SK-N-SH (cell line): ENCODE measurements around the gene COL12A1. TPM values are rescaled to one million over a fixed set of nuclear protein-coding genes. Genes with fewer than 3 reads are reported as not detected.

Source experiments
- CTCF ChIA-PET: fragments of 300-600, 350-600 bp; formaldehyde crosslinking; extraction: SDS; loops from one replicate; lab custom pipeline; 2021; lab: Yijun Ruan, JAX
- POLR2A ChIA-PET: fragments of 350-600 bp; sonication (Branson Sonifier 250); formaldehyde crosslinking; extraction: SDS; loops from one replicate; lab custom pipeline; 2020; ENCODE audit warnings: antibody characterized with exemption, inconsistent platforms; lab: Yijun Ruan, JAX
- DNase-seq: peaks from one replicate; pipeline ENCODE4 v3.0.0; 2012
- H2AFZ ChIP-seq: fragments of 200-600 bp; sonication (generic); 2 replicates; pipeline ENCODE4 v1.8.1; 2016; ENCODE audit warnings: antibody characterized with exemption, mild to moderate bottlenecking, low read depth
- H3F3A ChIP-seq: fragments of 200-600 bp; sonication (generic); replicated peaks from 2 replicates; pipeline ENCODE3; 2016; ENCODE audit warnings: antibody characterized with exemption, mild to moderate bottlenecking; ENCODE audit not compliant: insufficient read depth
- H3K27ac ChIP-seq, 2 experiments: fragments of 200-500 bp in 1 of 2; fragments of 200-600 bp in 1 of 2; sonication (Bioruptor generic) in 1 of 2; sonication (generic), shearing (Covaris generic) in 1 of 2; 2 replicates each; pipeline versions ENCODE4 v1.5.1 to v1.6.1; 2014 to 2016; ENCODE audit warnings: low read depth in 2 of 2, inconsistent platforms in 1 of 2, low read length in 1 of 2, mild to moderate bottlenecking in 1 of 2, mixed read lengths in 1 of 2
- H3K27me3 ChIP-seq: fragments of 200-600 bp; sonication (generic), shearing (Covaris generic); 2 replicates; pipeline ENCODE4 v1.6.1; 2016; ENCODE audit warnings: mixed run types; ENCODE audit not compliant: insufficient read depth
- H3K36me3 ChIP-seq, 2 experiments: fragments of 200-500 bp in 1 of 2; fragments of 200-600 bp in 1 of 2; sonication (Bioruptor generic) in 1 of 2; sonication (generic) in 1 of 2; replicated peaks in 1 of 2; 2 replicates each; pipeline versions ENCODE3 to v1.5.1; 2014 to 2016; ENCODE audit warnings: low read length in 1 of 2, mild to moderate bottlenecking in 1 of 2; ENCODE audit not compliant: insufficient read depth in 2 of 2, control insufficient read depth in 1 of 2
- H3K4me1 ChIP-seq, 2 experiments: fragments of 200-500 bp in 1 of 2; fragments of 200-600 bp in 1 of 2; sonication (Bioruptor generic) in 1 of 2; sonication (generic), shearing (Covaris generic) in 1 of 2; 2 replicates each; pipeline versions ENCODE4 v1.5.1 to v1.6.1; 2014 to 2016; ENCODE audit warnings: low read depth in 1 of 2, low read length in 1 of 2, mixed run types in 1 of 2; ENCODE audit not compliant: insufficient read depth in 2 of 2, control insufficient read depth in 1 of 2
- H3K4me2 ChIP-seq: fragments of 200-600 bp; sonication (generic), shearing (Covaris generic); 2 replicates; pipeline ENCODE4 v1.6.1; 2017; ENCODE audit warnings: mixed run types
- H3K4me3 ChIP-seq, 2 experiments: fragments of 200-500 bp in 1 of 2; fragments of 200-600 bp in 1 of 2; sonication (Bioruptor generic) in 1 of 2; sonication (generic), shearing (Covaris generic) in 1 of 2; 2 replicates each; pipeline versions ENCODE4 v1.5.1 to v1.8.1; 2014 to 2016; ENCODE audit warnings: low read depth in 2 of 2, inconsistent platforms in 1 of 2, low read length in 1 of 2, mild to moderate bottlenecking in 1 of 2, mixed read lengths in 1 of 2, moderate library complexity in 1 of 2
- H3K79me2 ChIP-seq: fragments of 200-600 bp; sonication (generic); 2 replicates; pipeline ENCODE4 v1.8.1; 2017; ENCODE audit warnings: mild to moderate bottlenecking; ENCODE audit not compliant: insufficient read depth
- H3K9ac ChIP-seq: fragments of 200-600 bp; sonication (generic); 2 replicates; pipeline ENCODE4 v1.6.1; 2017; ENCODE audit warnings: mixed run types
- H3K9me2 ChIP-seq: fragments of 200-600 bp; sonication (generic); 2 replicates; pipeline ENCODE4 v1.6.1; 2017; ENCODE audit warnings: mixed run types
- H3K9me3 ChIP-seq: fragments of 200-600 bp; sonication (generic); 2 replicates; pipeline ENCODE4 v1.6.1; 2017; ENCODE audit warnings: mixed run types, mild to moderate bottlenecking, moderate library complexity
- H4K20me1 ChIP-seq: fragments of 200-600 bp; sonication (generic); 2 replicates; pipeline ENCODE4 v1.6.1; 2017; ENCODE audit warnings: mild to moderate bottlenecking, mixed run types; ENCODE audit not compliant: insufficient read depth
- CTCF ChIP-seq: fragments of 200-600 bp; sonication (generic); IDR thresholded peaks from 2 replicates; pipeline ENCODE4 v1.6.1; 2017; ENCODE audit warnings: antibody characterized with exemption, mild to moderate bottlenecking, moderate library complexity
- EP300 ChIP-seq, 2 experiments: IDR thresholded peaks; 2 replicates each; pipeline versions ENCODE4 v1.4.0 to v1.6.1; 2012; ENCODE audit warnings: borderline replicate concordance in 1 of 2, low read depth in 1 of 2, low read length in 1 of 2
- EZH2phosphoT487 ChIP-seq: fragments of 200-600 bp; sonication (generic); IDR thresholded peaks from 2 replicates; pipeline ENCODE4 v1.6.1; 2017; ENCODE audit warnings: low read depth, mixed run types, mild to moderate bottlenecking, antibody characterized with exemption, moderate library complexity, borderline replicate concordance
- FOSL2 ChIP-seq: IDR thresholded peaks from 2 replicates; pipeline ENCODE4 v1.4.0; 2012; ENCODE audit warnings: low read depth, mild to moderate bottlenecking, moderate library complexity, borderline replicate concordance
- GABPA ChIP-seq: IDR thresholded peaks from 2 replicates; pipeline ENCODE4 v1.4.0; 2012; ENCODE audit warnings: low read depth, mild to moderate bottlenecking
- IRF3 ChIP-seq: fragments of 150-350 bp; IDR thresholded peaks from 2 replicates; pipeline ENCODE4 v1.6.1; 2016; ENCODE audit warnings: mild to moderate bottlenecking, low read depth, low read length
- MAX ChIP-seq: IDR thresholded peaks from 2 replicates; pipeline ENCODE4 v1.4.0; 2012; ENCODE audit warnings: low read depth
- MEF2A ChIP-seq: IDR thresholded peaks from 2 replicates; pipeline ENCODE4 v1.4.0; 2012; ENCODE audit warnings: low read depth, borderline replicate concordance
- POLR2AphosphoS5 ChIP-seq: IDR thresholded peaks from 2 replicates; pipeline ENCODE4 v1.6.1; 2012; ENCODE audit warnings: low read depth, low read length
- RAD21 ChIP-seq: IDR thresholded peaks from 2 replicates; pipeline ENCODE4 v1.6.1; 2012; ENCODE audit warnings: mild to moderate bottlenecking, low read length
- REST ChIP-seq: IDR thresholded peaks from 2 replicates; pipeline ENCODE4 v1.6.1; 2012; ENCODE audit warnings: mild to moderate bottlenecking, low read depth, low read length, moderate library complexity
- RFX5 ChIP-seq: IDR thresholded peaks from 2 replicates; pipeline ENCODE4 v1.6.1; 2012; ENCODE audit warnings: mild to moderate bottlenecking, improper control_type of control experiment, low read length
- RXRA ChIP-seq: IDR thresholded peaks from 2 replicates; pipeline ENCODE4 v1.4.0; 2012; ENCODE audit warnings: low read depth, mild to moderate bottlenecking, borderline replicate concordance
- SIN3A ChIP-seq: IDR thresholded peaks from 2 replicates; pipeline ENCODE4 v1.6.1; 2012; ENCODE audit warnings: low read depth, mild to moderate bottlenecking, low read length, moderate library complexity, borderline replicate concordance
- TAF1 ChIP-seq: IDR thresholded peaks from 2 replicates; pipeline ENCODE4 v1.6.1; 2012; ENCODE audit warnings: low read depth, mild to moderate bottlenecking, low read length, moderate library complexity, borderline replicate concordance
- USF1 ChIP-seq: IDR thresholded peaks from 2 replicates; pipeline ENCODE4 v1.4.0; 2012; ENCODE audit warnings: low read depth, borderline replicate concordance
- USF2 ChIP-seq: fragments of 150-350 bp; IDR thresholded peaks from 2 replicates; pipeline ENCODE4 v1.6.1; 2017; ENCODE audit warnings: antibody characterized with exemption, low read length, low read depth, borderline replicate concordance
- WGBS: methylation state at CpG from one replicate; pipeline ENCODE4 v1.1.6; 2017; ENCODE audit warnings: low lambda C conversion rate; 5-methylcytosine and 5-hydroxymethylcytosine counted together
- polyA plus RNA-seq, 3 experiments: library from polyadenylated mRNA; depleted of rRNA; stranded (reverse); fragments of >200 nt; gene quantifications; 2 replicates each; pipeline ENCODE4 v1.2.3, GENCODE V29; 2012

Gene COL12A1
- polyA plus RNA-seq, 1 of the 3 experiments (the other 2 are of a cell fraction): 0.03 TPM

GRCh38 chr6:75202676-75203131, 3.1 kb downstream of the COL12A1 start:
- no peak overlapping the region for H2AFZ ChIP-seq
- ChIA-PET CTCF (interaction anchor here (0.8 to 5.6 kb wide), 7 partner anchors 9 to 1470 kb away, joined by 3 to 20 read pairs (median 4); partner anchors contain the start of gene COX7A2), POLR2A (no interaction called here)
- WGBS: 54% methylated on average over 10 of the region's 12 CpGs
- no peak overlapping the region for H3K9ac ChIP-seq
- DNase-seq: peak; percentile 8
- peaks cover 3% of the 10 kb centered on the region for H3F3A ChIP-seq
- H4K20me1 ChIP-seq: no peaks in the 10 kb centered on the region
- H3K4me3 ChIP-seq: no peak overlapping the region
- H3K9me2 ChIP-seq: no peaks in the 10 kb centered on the region
- H3K27me3 ChIP-seq: peaks cover 73% of the 10 kb centered on the region
- no peaks in the 10 kb centered on the region; a peak in 1 of 4 replicates for H3K4me1 ChIP-seq
- no peak overlapping the region for H3K27ac ChIP-seq
- H3K79me2 ChIP-seq: no peaks in the 10 kb centered on the region
- no peak overlapping the region for H3K4me2 ChIP-seq
- H3K9me3 ChIP-seq: no peaks in the 10 kb centered on the region
- TF ChIP-seq MEF2A (no peak), TAF1 (no peak), RFX5 (no peak), EP300 (IDR thresholded peaks at IDR 0.05; ENCODE audit: borderline replicate concordance in 1 of 2, low read depth in 1 of 2, low read length in 1 of 2) (no peak), SIN3A (no peak), RAD21 (no peak), RXRA (no peak), GABPA (no peak), EZH2phosphoT487 (no peak), USF2 (no peak), IRF3 (no peak), POLR2AphosphoS5 (no peak), REST (no peak), FOSL2 (no peak), USF1 (no peak), MAX (no peak), CTCF (no peak)
- H3K36me3 ChIP-seq: no peaks in the 10 kb centered on the region
